ENCODE measurements around the gene C10orf71.

C10orf71 gene

GRCh38 chr10:49329146-49329505, 30.2 kb downstream of the C10orf71 start:
- FAIRE-seq, result no peak

GRCh38 chr10:49330127-49330665, 31.2 kb downstream of the C10orf71 start:
- DNase-seq (ENCODE audit: extremely low spot score, insufficient read length, low read depth) (no peak), FAIRE-seq (no peak)

More at GRCh38 chr10:49329146-49329505, 30.2 kb downstream of the C10orf71 start:
- DNase-seq (ENCODE audit: extremely low spot score, insufficient read length, low read depth), result no peak

GRCh38 chr10:49331431-49331830, 32.5 kb downstream of the C10orf71 start:
- FAIRE-seq, result no peak

GRCh38 chr10:49332333-49332732, 33.4 kb downstream of the C10orf71 start:
- DNase-seq (ENCODE audit: extremely low spot score, insufficient read length, low read depth) (no peak), FAIRE-seq (no peak)

More at GRCh38 chr10:49331431-49331830, 32.5 kb downstream of the C10orf71 start:
- DNase-seq (ENCODE audit: extremely low spot score, insufficient read length, low read depth), result no peak

- FAIRE-seq (no peak), DNase-seq (ENCODE audit: extremely low spot score, insufficient read length, low read depth) (no peak)
Observed at GRCh38 chr10:49332768-49333167, 33.8 kb downstream of the C10orf71 start.

GRCh38 chr10:49333192-49333591, 34.2 kb downstream of the C10orf71 start:
- FAIRE-seq (no peak), DNase-seq (ENCODE audit: extremely low spot score, insufficient read length, low read depth) (no peak)

GRCh38 chr10:49334964-49335363, 36.0 kb downstream of the C10orf71 start:
- FAIRE-seq, result peak; percentile 9
- DNase-seq (ENCODE audit: extremely low spot score, insufficient read length, low read depth), result no peak

GRCh38 chr10:49335364-49335972, 36.5 kb downstream of the C10orf71 start:
- FAIRE-seq (no peak), DNase-seq (ENCODE audit: extremely low spot score, insufficient read length, low read depth) (no peak)

- FAIRE-seq (no peak), DNase-seq (ENCODE audit: extremely low spot score, insufficient read length, low read depth) (no peak)
Observed at GRCh38 chr10:49338604-49339003, 39.6 kb downstream of the C10orf71 start.

GRCh38 chr10:49344840-49345239, 45.9 kb downstream of the C10orf71 start:
- no peak for FAIRE-seq
- no peak for DNase-seq (ENCODE audit: extremely low spot score, insufficient read length, low read depth)

GRCh38 chr10:49347342-49347741, 48.4 kb downstream of the C10orf71 start:
- no peak for DNase-seq (ENCODE audit: extremely low spot score, insufficient read length, low read depth)
- no peak for FAIRE-seq

- DNase-seq (ENCODE audit: extremely low spot score, insufficient read length, low read depth), result no peak
- no peak for FAIRE-seq
Observed at GRCh38 chr10:49347827-49348226, 48.9 kb downstream of the C10orf71 start.

- FAIRE-seq (no peak), DNase-seq (ENCODE audit: extremely low spot score, insufficient read length, low read depth) (no peak)
Observed at GRCh38 chr10:49348593-49348992, 49.6 kb downstream of the C10orf71 start.

- DNase-seq (ENCODE audit: extremely low spot score, insufficient read length, low read depth), result no peak
- FAIRE-seq, result no peak
Observed at GRCh38 chr10:49349390-49349789, 50.4 kb downstream of the C10orf71 start.

GRCh38 chr10:49350138-49350537, 51.2 kb downstream of the C10orf71 start:
- FAIRE-seq (no peak), DNase-seq (ENCODE audit: extremely low spot score, insufficient read length, low read depth) (no peak)

GRCh38 chr10:49350846-49351532, 52.0 kb downstream of the C10orf71 start:
- FAIRE-seq (no peak), DNase-seq (ENCODE audit: extremely low spot score, insufficient read length, low read depth) (no peak)

- no peak for FAIRE-seq
Observed at GRCh38 chr10:49351669-49352068, 52.7 kb downstream of the C10orf71 start.

GRCh38 chr10:49352323-49352722, 53.4 kb downstream of the C10orf71 start:
- no peak for DNase-seq (ENCODE audit: extremely low spot score, insufficient read length, low read depth)
- no peak for FAIRE-seq

More at GRCh38 chr10:49351669-49352068, 52.7 kb downstream of the C10orf71 start:
- DNase-seq (ENCODE audit: extremely low spot score, insufficient read length, low read depth), result no peak

GRCh38 chr10:49353026-49353894, 54.3 kb downstream of the C10orf71 start:
- DNase-seq (ENCODE audit: extremely low spot score, insufficient read length, low read depth) (no peak), FAIRE-seq (no peak)

- FAIRE-seq, result no peak
- no peak for DNase-seq (ENCODE audit: extremely low spot score, insufficient read length, low read depth)
Observed at GRCh38 chr10:49353895-49354566, 55.1 kb downstream of the C10orf71 start.
